ENCODE measurements around the gene ZNF208.

- TF ChIP-seq POLR2AphosphoS5 (IDR thresholded peaks at IDR 0.05) (no peak), CTCF (IDR thresholded peaks at IDR 0.05; ENCODE audit: poor library complexity, severe bottlenecking) (no peak), MXI1 (conservative IDR thresholded peaks at IDR 0.05; ENCODE audit: poor library complexity, severe bottlenecking) (no peak), REST (IDR thresholded peaks at IDR 0.05; ENCODE audit: borderline replicate concordance) (no peak)
Observed at GRCh38 chr19:21891086-21891485, 119.7 kb downstream of the ZNF208 start.

Data from neural cell (in vitro differentiated cells).